Neural crest cell (in vitro differentiated cells): ENCODE results near the gene CIB1. TPM values are rescaled to one million over a fixed set of nuclear protein-coding genes. Genes with fewer than 3 reads are reported as not detected.

Experiments used
- DNase-seq: peaks from one replicate; pipeline ENCODE4 v3.0.0; 2021; ENCODE audit warnings: low read depth, mixed read lengths, low spot score
- H3K27ac Mint-ChIP-seq: one replicate; pipeline ENCODE4 v1.8.0; 2021; ENCODE audit warnings: mild to moderate bottlenecking, mixed read lengths; ENCODE audit not compliant: unreplicated experiment
- H3K27me3 Mint-ChIP-seq: 2 replicates; pipeline ENCODE4 v1.8.0; 2021; ENCODE audit warnings: low read depth, mild to moderate bottlenecking, mixed read lengths
- H3K36me3 Mint-ChIP-seq: 2 replicates; pipeline ENCODE4 v1.8.0; 2021; ENCODE audit warnings: low read depth, mild to moderate bottlenecking, mixed read lengths
- H3K4me1 Mint-ChIP-seq: 2 replicates; pipeline ENCODE4 v1.8.0; 2021; ENCODE audit warnings: mixed read lengths
- H3K4me3 Mint-ChIP-seq: one replicate; pipeline ENCODE4 v1.8.0; 2021; ENCODE audit warnings: mild to moderate bottlenecking, mixed read lengths
- H3K9me3 Mint-ChIP-seq: 2 replicates; pipeline ENCODE4 v1.8.0; 2021; ENCODE audit warnings: mixed read lengths
- CTCF ChIP-seq: fragments of 200-600 bp; sonication (generic); conservative IDR thresholded peaks from 2 replicates; pipeline ENCODE4 v1.5.0; 2021; ENCODE audit warnings: antibody characterized with exemption, mild to moderate bottlenecking
- total RNA-seq: library from RNA; stranded (reverse); gene quantifications from 2 replicates; pipeline ENCODE4 v1.2.1, GENCODE V29; 2021

CIB1 gene
- total RNA-seq, 1 donor from 2014 or later: 23.1 TPM

- H3K4me3 Mint-ChIP-seq: peak overlapping the region; percentile 81
- DNase-seq: no peak
- H3K9me3 Mint-ChIP-seq: no peaks in the 10 kb centered on the region
- no peaks in the 10 kb centered on the region for H3K36me3 Mint-ChIP-seq
- no peak for TF ChIP-seq CTCF
- peaks cover 14% of the 10 kb centered on the region for H3K4me1 Mint-ChIP-seq
- no peaks in the 10 kb centered on the region for H3K27me3 Mint-ChIP-seq
- H3K27ac Mint-ChIP-seq: no peak overlapping the region
Observed at GRCh38 chr15:90248789-90249202, 15.1 kb upstream of the CIB1 start.

GRCh38 chr15:90243943-90244639 lies 10.3 kb upstream of the CIB1 start:
- no peaks in the 10 kb centered on the region for H3K27me3 Mint-ChIP-seq

GRCh38 chr15:90241343-90242192 lies 7.8 kb upstream of the CIB1 start:
- H3K36me3 Mint-ChIP-seq: no peaks in the 10 kb centered on the region
- no peak overlapping the region for H3K4me3 Mint-ChIP-seq
- no peaks in the 10 kb centered on the region for H3K4me1 Mint-ChIP-seq
- H3K27me3 Mint-ChIP-seq: no peaks in the 10 kb centered on the region
- DNase-seq: no peak
- TF ChIP-seq CTCF: no peak
- H3K27ac Mint-ChIP-seq: no peak overlapping the region
- H3K9me3 Mint-ChIP-seq: no peaks in the 10 kb centered on the region

More at GRCh38 chr15:90243943-90244639, 10.3 kb upstream of the CIB1 start:
- TF ChIP-seq CTCF: no peak
- no peaks in the 10 kb centered on the region for H3K36me3 Mint-ChIP-seq
- DNase-seq: no peak
- H3K9me3 Mint-ChIP-seq: no peaks in the 10 kb centered on the region
- H3K27ac Mint-ChIP-seq: no peak overlapping the region
- no peak overlapping the region for H3K4me3 Mint-ChIP-seq
- H3K4me1 Mint-ChIP-seq: peaks cover under 1% of the 10 kb centered on the region

GRCh38 chr15:90240856-90241255 lies 7.1 kb upstream of the CIB1 start:
- no peak for TF ChIP-seq CTCF
- no peak for DNase-seq
- Mint-ChIP-seq H3K27me3 (no peaks in the 10 kb centered on the region), H3K36me3 (no peaks in the 10 kb centered on the region), H3K27ac (no peak overlapping the region), H3K4me1 (no peaks in the 10 kb centered on the region), H3K4me3 (no peak overlapping the region), H3K9me3 (no peaks in the 10 kb centered on the region)

- Mint-ChIP-seq H3K27me3 (no peaks in the 10 kb centered on the region), H3K4me1 (peaks cover 8% of the 10 kb centered on the region), H3K9me3 (no peaks in the 10 kb centered on the region), H3K27ac (no peak overlapping the region), H3K4me3 (no peak overlapping the region), H3K36me3 (no peaks in the 10 kb centered on the region)
- DNase-seq: no peak
- TF ChIP-seq CTCF: no peak
Observed at GRCh38 chr15:90239371-90239770, 5.6 kb upstream of the CIB1 start.
